ENCODE measurements around the gene HSPA1B.
"Not testable (repeated sequence)": the region's sequence is repeated elsewhere in the genome, so short reads cannot be mapped to it uniquely, and the experiment has no call there.

HSPA1B gene

GRCh38 chr6:31791324-31792089, 36.0 kb upstream of the HSPA1B start:
- Histone ChIP-seq H3K27ac (ENCODE audit: low read length) (no peak overlapping the region), H3K9me3 (ENCODE audit: control insufficient read depth in 2 of 2, low read length in 2 of 2) (no peaks in the 10 kb centered on the region), H3K4me3 (ENCODE audit: low read length in 2 of 2) (no peak overlapping the region), H3K9ac (ENCODE audit: low read length in 2 of 2) (no peak overlapping the region), H3K27me3 (ENCODE audit: control insufficient read depth in 1 of 2, insufficient read depth in 2 of 2, low read length in 2 of 2) (no peaks in the 10 kb centered on the region), H3K4me1 (ENCODE audit: control insufficient read depth, insufficient read depth, low read length) (peaks cover 15% of the 10 kb centered on the region), H3K36me3 (ENCODE audit: control insufficient read depth in 2 of 2, insufficient read depth in 2 of 2, low read length in 2 of 2) (peaks cover 4 to 12% of the 10 kb centered on the region in 2 donors)

- H3K9me3 ChIP-seq (ENCODE audit: control insufficient read depth in 2 of 2, low read length in 2 of 2) = no peaks in the 10 kb centered on the region
- no peak overlapping the region for H3K4me3 ChIP-seq (ENCODE audit: low read length in 2 of 2)
- peaks cover 4 to 12% of the 10 kb centered on the region in 2 donors for H3K36me3 ChIP-seq (ENCODE audit: control insufficient read depth in 2 of 2, insufficient read depth in 2 of 2, low read length in 2 of 2)
- no peak overlapping the region for H3K27ac ChIP-seq (ENCODE audit: low read length)
- no peaks in the 10 kb centered on the region for H3K27me3 ChIP-seq (ENCODE audit: control insufficient read depth in 1 of 2, insufficient read depth in 2 of 2, low read length in 2 of 2)
- H3K4me1 ChIP-seq (ENCODE audit: control insufficient read depth, insufficient read depth, low read length) = peaks cover 15% of the 10 kb centered on the region
- no peak overlapping the region for H3K9ac ChIP-seq (ENCODE audit: low read length in 2 of 2)
Measured at GRCh38 chr6:31792090-31792374, 35.5 kb upstream of the HSPA1B start.

GRCh38 chr6:31792761-31793171, 34.8 kb upstream of the HSPA1B start:
- no peaks in the 10 kb centered on the region for H3K27me3 ChIP-seq (ENCODE audit: control insufficient read depth in 1 of 2, insufficient read depth in 2 of 2, low read length in 2 of 2)

GRCh38 chr6:31793927-31794245, 33.7 kb upstream of the HSPA1B start:
- H3K4me1 ChIP-seq (ENCODE audit: control insufficient read depth, insufficient read depth, low read length) = peaks cover 15% of the 10 kb centered on the region
- H3K27me3 ChIP-seq (ENCODE audit: control insufficient read depth in 1 of 2, insufficient read depth in 2 of 2, low read length in 2 of 2); H3K4me3 ChIP-seq (ENCODE audit: low read length in 2 of 2); H3K27ac ChIP-seq (ENCODE audit: low read length); H3K9me3 ChIP-seq (ENCODE audit: control insufficient read depth in 2 of 2, low read length in 2 of 2): not testable (repeated sequence)
- H3K36me3 ChIP-seq (ENCODE audit: control insufficient read depth in 2 of 2, insufficient read depth in 2 of 2, low read length in 2 of 2) = peaks cover 7 to 12% of the 10 kb centered on the region in 2 donors
- peak overlapping the region; percentile 96 to 100 for H3K9ac ChIP-seq (ENCODE audit: low read length in 2 of 2)

More at GRCh38 chr6:31792761-31793171, 34.8 kb upstream of the HSPA1B start:
- Histone ChIP-seq H3K4me1 (ENCODE audit: control insufficient read depth, insufficient read depth, low read length) (peaks cover 15% of the 10 kb centered on the region), H3K9me3 (ENCODE audit: control insufficient read depth in 2 of 2, low read length in 2 of 2) (no peaks in the 10 kb centered on the region), H3K36me3 (ENCODE audit: control insufficient read depth in 2 of 2, insufficient read depth in 2 of 2, low read length in 2 of 2) (peaks cover 7 to 12% of the 10 kb centered on the region in 2 donors), H3K27ac (ENCODE audit: low read length) (no peak overlapping the region), H3K4me3 (ENCODE audit: low read length in 2 of 2) (no peak overlapping the region), H3K9ac (ENCODE audit: low read length in 2 of 2) (no peak overlapping the region)

GRCh38 chr6:31794294-31794865, 33.2 kb upstream of the HSPA1B start:
- peak overlapping the region; percentile 86 for H3K27ac ChIP-seq (ENCODE audit: low read length)
- peaks cover 15% of the 10 kb centered on the region for H3K4me1 ChIP-seq (ENCODE audit: control insufficient read depth, insufficient read depth, low read length)
- peak overlapping the region; percentile 96 to 100 for H3K9ac ChIP-seq (ENCODE audit: low read length in 2 of 2)
- H3K9me3 ChIP-seq (ENCODE audit: control insufficient read depth in 2 of 2, low read length in 2 of 2) = no peaks in the 10 kb centered on the region
- H3K4me3 ChIP-seq (ENCODE audit: low read length in 2 of 2) = peak overlapping the region; percentile 92 to 93
- H3K36me3 ChIP-seq (ENCODE audit: control insufficient read depth in 2 of 2, insufficient read depth in 2 of 2, low read length in 2 of 2) = peaks cover 5 to 9% of the 10 kb centered on the region in 2 donors
- H3K27me3 ChIP-seq (ENCODE audit: control insufficient read depth in 1 of 2, insufficient read depth in 2 of 2, low read length in 2 of 2) = no peaks in the 10 kb centered on the region

- peak overlapping the region; percentile 86 for H3K27ac ChIP-seq (ENCODE audit: low read length)
- no peaks in the 10 kb centered on the region for H3K9me3 ChIP-seq (ENCODE audit: control insufficient read depth in 2 of 2, low read length in 2 of 2)
- H3K4me3 ChIP-seq (ENCODE audit: low read length in 2 of 2) = peak overlapping the region; percentile 92 to 93
- peaks cover 15% of the 10 kb centered on the region for H3K4me1 ChIP-seq (ENCODE audit: control insufficient read depth, insufficient read depth, low read length)
- peaks cover 3 to 8% of the 10 kb centered on the region in 2 donors for H3K36me3 ChIP-seq (ENCODE audit: control insufficient read depth in 2 of 2, insufficient read depth in 2 of 2, low read length in 2 of 2)
- peak overlapping the region; percentile 96 to 100 for H3K9ac ChIP-seq (ENCODE audit: low read length in 2 of 2)
- H3K27me3 ChIP-seq (ENCODE audit: control insufficient read depth in 1 of 2, insufficient read depth in 2 of 2, low read length in 2 of 2) = no peaks in the 10 kb centered on the region
Measured at GRCh38 chr6:31794866-31795615, 32.5 kb upstream of the HSPA1B start.

GRCh38 chr6:31795616-31796298, 31.8 kb upstream of the HSPA1B start, which contains the start of gene VARS1:
TSS of gene VARS1 (minus strand) at chr6:31795752. CDS start at chr6:31795217, 535 bp downstream.
- Histone ChIP-seq H3K4me1 (ENCODE audit: control insufficient read depth, insufficient read depth, low read length) (peaks cover 15% of the 10 kb centered on the region), H3K27ac (ENCODE audit: low read length) (peak within 1 kb of the TSS; percentile 86), H3K4me3 (ENCODE audit: low read length in 2 of 2) (peak within 1 kb of the TSS; percentile 92 to 93), H3K27me3 (ENCODE audit: control insufficient read depth in 1 of 2, insufficient read depth in 2 of 2, low read length in 2 of 2) (no peaks in the 10 kb centered on the region), H3K36me3 (ENCODE audit: control insufficient read depth in 2 of 2, insufficient read depth in 2 of 2, low read length in 2 of 2) (peaks cover 3 to 8% of the 10 kb centered on the region in 2 donors), H3K9ac (ENCODE audit: low read length in 2 of 2) (peak within 1 kb of the TSS; percentile 96 to 100), H3K9me3 (ENCODE audit: control insufficient read depth in 2 of 2, low read length in 2 of 2) (no peaks in the 10 kb centered on the region)

GRCh38 chr6:31796993-31797385, 30.5 kb upstream of the HSPA1B start:
- H3K27ac ChIP-seq (ENCODE audit: low read length) = no peak overlapping the region

GRCh38 chr6:31797588-31797987, 29.9 kb upstream of the HSPA1B start:
- no peaks in the 10 kb centered on the region for H3K27me3 ChIP-seq (ENCODE audit: control insufficient read depth in 1 of 2, insufficient read depth in 2 of 2, low read length in 2 of 2)
- no peak overlapping the region for H3K27ac ChIP-seq (ENCODE audit: low read length)
- peaks cover 15% of the 10 kb centered on the region for H3K4me1 ChIP-seq (ENCODE audit: control insufficient read depth, insufficient read depth, low read length)
- no peaks in the 10 kb centered on the region for H3K9me3 ChIP-seq (ENCODE audit: control insufficient read depth in 2 of 2, low read length in 2 of 2)
- no peak overlapping the region for H3K4me3 ChIP-seq (ENCODE audit: low read length in 2 of 2)
- H3K36me3 ChIP-seq (ENCODE audit: control insufficient read depth in 2 of 2, insufficient read depth in 2 of 2, low read length in 2 of 2) = peaks cover 2 to 3% of the 10 kb centered on the region in 2 donors
- no peak overlapping the region for H3K9ac ChIP-seq (ENCODE audit: low read length in 2 of 2)

More at GRCh38 chr6:31796993-31797385, 30.5 kb upstream of the HSPA1B start:
- Histone ChIP-seq H3K4me3 (ENCODE audit: low read length in 2 of 2) (no peak overlapping the region), H3K36me3 (ENCODE audit: control insufficient read depth in 2 of 2, insufficient read depth in 2 of 2, low read length in 2 of 2) (peaks cover 2 to 3% of the 10 kb centered on the region in 2 donors), H3K9ac (ENCODE audit: low read length in 2 of 2) (no peak overlapping the region), H3K9me3 (ENCODE audit: control insufficient read depth in 2 of 2, low read length in 2 of 2) (no peaks in the 10 kb centered on the region), H3K27me3 (ENCODE audit: control insufficient read depth in 1 of 2, insufficient read depth in 2 of 2, low read length in 2 of 2) (no peaks in the 10 kb centered on the region), H3K4me1 (ENCODE audit: control insufficient read depth, insufficient read depth, low read length) (peaks cover 15% of the 10 kb centered on the region)

- Histone ChIP-seq H3K9ac (ENCODE audit: low read length in 2 of 2) (no peak overlapping the region), H3K27me3 (ENCODE audit: control insufficient read depth in 1 of 2, insufficient read depth in 2 of 2, low read length in 2 of 2) (no peaks in the 10 kb centered on the region), H3K27ac (ENCODE audit: low read length) (no peak overlapping the region), H3K9me3 (ENCODE audit: control insufficient read depth in 2 of 2, low read length in 2 of 2) (no peaks in the 10 kb centered on the region), H3K36me3 (ENCODE audit: control insufficient read depth in 2 of 2, insufficient read depth in 2 of 2, low read length in 2 of 2) (peaks cover 2 to 3% of the 10 kb centered on the region in 2 donors), H3K4me3 (ENCODE audit: low read length in 2 of 2) (no peak overlapping the region), H3K4me1 (ENCODE audit: control insufficient read depth, insufficient read depth, low read length) (peaks cover 7% of the 10 kb centered on the region)
Measured at GRCh38 chr6:31799781-31800180, 27.8 kb upstream of the HSPA1B start.

Measured in stomach smooth muscle (tissue), 2 donors.